HG03342 (cell line): ENCODE data around the gene CACTIN.

ENCODE experiments used
- ATAC-seq: cut with Tn5 transposase; IDR thresholded peaks from one replicate; pipeline ENCODE4 v1.9.1; 2021; ENCODE audit warnings: mild to moderate bottlenecking, moderate library complexity; ENCODE audit not compliant: unreplicated experiment

CACTIN gene

DNA sequence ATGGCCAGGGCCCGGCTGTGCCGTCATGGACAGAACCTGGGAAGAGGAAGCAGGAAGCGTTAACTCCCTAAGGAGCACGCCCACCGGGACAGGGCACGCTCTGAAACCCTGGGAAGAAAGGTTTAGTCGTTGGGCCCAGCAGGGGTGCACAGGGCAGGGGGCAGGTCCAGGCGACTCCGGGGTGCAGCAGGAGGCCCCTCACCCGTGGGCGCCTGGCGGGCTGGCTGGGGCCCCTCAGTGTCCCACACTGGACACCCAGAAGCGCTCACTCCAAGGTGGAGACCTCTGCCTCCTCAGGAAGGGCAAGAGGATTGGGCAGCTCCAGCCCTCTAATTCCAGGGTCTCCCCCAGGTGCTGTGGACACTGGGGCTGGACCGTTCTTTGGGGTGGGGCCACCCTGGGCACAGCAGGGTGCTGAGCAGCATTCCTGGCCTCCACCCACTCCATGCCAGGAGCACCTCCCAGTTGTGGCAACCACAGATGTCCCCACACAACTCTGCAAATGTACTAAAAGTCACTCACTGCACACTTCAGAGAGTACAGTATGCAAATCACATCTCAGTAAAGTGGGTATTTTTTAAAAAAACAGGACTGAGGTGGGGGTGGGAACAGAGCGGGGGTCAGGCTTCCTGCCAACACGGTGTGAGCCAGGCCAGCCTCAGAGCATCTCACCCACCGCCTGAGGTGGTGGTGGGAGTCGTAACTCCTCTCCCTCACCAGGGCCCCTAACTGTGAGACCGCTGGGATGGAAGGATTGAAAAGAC, 38.5 kb upstream of the CACTIN start:
- ATAC-seq, result no peak

DNA sequence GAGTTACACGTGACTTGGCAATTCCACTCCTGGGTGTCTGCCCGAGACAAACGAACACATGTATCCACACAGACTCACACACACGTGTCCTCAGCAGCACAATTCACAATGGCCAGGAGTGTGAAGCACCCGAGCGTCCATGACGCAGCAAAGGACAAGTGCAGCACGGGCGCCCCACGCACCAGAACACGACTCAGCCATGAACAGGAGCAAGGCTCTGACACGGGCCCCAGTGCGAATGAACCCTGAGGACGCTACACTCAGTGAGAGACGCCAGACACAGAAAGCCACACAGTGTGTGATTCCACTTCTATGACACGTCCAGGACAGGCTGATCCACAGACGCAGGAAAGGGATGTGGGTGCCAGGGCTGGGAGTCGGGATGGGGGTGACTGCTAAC, 37.2 kb upstream of the CACTIN start:
- no peak for ATAC-seq

DNA sequence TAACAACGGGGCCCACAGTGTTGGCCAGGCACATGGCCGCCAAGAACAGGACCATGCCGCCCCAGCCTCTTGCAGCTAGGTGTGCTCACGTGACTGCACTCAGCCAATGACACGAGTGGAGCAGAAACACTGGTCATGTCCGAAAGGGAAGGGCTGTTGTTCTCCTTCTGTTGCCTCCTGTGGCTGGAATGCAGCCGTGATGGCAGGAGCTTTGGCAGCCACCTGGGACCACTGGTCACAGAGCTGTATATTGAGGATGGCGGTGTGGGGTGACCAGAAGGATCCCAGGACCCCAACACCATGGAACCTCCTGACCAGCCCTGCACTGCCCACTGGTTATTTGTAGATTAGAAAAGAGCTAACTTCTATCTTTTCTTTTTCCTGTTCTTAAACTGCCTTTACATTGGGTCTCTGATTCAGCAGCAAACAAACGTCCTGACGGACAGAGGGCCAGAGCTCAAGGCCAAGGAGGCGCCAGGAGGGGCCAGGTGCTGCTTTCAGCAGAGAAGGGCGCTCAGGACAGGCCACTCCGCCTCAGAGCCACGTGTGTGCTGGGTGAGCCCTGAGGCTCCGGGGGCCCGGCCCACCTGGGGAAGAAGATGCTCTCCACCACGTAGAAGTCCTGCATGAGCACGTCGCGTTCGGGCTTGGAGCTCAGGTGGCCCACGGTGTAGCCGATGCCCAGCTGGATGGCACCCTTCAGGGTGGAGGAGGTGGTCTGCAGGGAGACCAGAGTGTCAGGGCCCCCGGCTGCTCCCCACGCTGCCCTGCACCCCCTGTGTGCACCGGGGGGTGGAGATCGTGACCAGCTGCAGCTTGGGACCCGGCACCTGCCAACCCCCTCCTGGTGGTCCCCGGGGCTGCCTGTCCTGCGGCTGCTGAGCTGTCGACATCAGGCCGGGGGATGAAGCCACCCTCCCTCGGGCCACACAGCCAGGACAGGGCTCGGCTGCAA, 35.0 kb upstream of the CACTIN start:
- ATAC-seq, result no peak

DNA sequence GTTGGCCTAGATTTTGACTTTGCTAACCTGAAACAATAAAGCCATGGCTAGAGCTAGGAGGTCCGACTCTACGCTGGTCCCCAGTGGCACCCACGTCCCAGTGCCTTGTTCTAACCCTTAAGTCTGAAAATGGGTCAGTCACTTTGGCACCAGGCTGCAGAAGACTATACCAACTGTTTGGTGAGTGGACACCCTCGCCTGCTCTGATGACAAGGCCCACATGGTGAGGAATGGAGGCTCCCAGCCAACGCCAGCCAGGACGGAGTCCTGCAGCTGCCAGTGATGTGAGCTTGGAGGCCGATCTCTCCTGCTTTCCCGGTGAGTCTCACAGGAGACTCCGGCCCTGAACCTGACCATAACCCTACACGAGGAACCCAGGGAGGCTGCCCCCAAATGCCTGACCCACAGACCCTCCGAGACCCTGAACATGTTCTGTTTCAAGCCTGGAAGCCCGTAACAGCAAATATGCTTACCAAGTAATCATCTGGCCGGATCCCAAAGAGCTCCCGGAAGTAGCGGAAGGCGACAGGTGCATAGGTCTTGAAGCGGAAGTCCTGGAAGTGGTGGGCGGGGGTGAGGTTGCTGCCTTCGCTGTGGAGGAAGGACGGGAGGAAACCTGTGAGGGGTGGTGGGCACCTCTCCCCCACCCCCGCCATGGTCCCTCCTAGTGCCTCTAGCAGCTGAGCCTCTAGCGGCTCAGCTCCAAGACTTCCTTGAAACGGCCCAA, 34.1 kb upstream of the CACTIN start:
- no peak for ATAC-seq

DNA sequence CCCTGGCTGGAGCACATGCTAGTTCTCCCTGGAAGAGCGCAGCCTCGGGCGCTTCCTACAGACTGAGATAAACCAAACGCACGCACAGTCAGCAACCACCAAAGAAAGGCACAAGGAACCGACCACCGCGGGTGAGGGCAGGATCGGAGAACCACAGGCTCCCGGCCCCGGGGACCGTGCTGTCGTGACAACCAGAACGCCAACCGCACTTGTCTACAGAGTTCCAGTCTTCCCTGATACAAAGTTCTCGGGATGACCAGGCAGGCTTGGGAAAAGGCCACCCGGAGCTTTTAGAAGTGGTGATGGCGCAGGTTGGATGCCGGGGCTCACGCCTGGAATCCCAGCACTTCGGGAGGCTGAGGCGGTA, 33.1 kb upstream of the CACTIN start:
- no peak for ATAC-seq

DNA sequence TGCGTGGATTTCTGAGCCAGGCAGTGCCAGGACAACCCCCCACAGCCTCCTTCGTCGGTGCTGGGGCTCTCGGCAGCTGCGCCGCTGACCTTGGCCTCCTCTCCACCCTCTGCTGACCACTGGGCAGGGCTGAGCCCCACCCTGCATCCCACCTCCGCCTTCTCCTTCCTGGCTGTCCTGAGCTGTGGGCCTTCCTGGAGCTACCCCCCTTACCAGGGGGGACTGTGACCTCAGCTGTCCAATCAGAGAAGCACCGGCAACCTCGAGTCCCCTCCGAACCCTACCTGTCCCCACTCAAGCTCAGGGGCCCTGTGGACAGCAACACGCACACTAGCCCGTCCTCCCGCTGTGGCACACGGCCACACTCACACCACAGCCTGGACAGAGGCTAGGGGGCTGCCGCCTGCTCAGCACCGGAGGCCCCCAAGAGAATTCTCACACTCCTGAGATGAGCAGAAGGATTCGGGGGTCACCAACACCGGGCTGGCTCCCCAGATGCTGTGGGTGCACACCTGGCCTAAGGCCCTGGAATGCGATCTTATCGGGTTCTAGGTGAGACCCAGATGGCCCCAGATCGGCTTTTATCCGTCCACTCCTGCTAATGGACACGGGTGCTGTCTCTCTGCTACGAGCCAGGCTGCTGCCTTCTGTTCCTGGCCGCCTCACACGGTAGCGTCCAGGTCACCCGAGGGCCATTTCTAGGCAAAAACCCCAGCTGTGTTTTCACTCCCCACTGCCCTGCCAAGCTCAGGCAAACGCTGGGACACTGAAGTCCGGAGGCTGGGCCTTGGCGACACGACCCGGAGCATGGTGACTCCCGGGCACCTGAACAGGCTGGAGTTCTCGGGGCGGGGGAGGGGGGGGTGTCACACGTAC, 32.5 kb upstream of the CACTIN start:
- no peak for ATAC-seq

DNA sequence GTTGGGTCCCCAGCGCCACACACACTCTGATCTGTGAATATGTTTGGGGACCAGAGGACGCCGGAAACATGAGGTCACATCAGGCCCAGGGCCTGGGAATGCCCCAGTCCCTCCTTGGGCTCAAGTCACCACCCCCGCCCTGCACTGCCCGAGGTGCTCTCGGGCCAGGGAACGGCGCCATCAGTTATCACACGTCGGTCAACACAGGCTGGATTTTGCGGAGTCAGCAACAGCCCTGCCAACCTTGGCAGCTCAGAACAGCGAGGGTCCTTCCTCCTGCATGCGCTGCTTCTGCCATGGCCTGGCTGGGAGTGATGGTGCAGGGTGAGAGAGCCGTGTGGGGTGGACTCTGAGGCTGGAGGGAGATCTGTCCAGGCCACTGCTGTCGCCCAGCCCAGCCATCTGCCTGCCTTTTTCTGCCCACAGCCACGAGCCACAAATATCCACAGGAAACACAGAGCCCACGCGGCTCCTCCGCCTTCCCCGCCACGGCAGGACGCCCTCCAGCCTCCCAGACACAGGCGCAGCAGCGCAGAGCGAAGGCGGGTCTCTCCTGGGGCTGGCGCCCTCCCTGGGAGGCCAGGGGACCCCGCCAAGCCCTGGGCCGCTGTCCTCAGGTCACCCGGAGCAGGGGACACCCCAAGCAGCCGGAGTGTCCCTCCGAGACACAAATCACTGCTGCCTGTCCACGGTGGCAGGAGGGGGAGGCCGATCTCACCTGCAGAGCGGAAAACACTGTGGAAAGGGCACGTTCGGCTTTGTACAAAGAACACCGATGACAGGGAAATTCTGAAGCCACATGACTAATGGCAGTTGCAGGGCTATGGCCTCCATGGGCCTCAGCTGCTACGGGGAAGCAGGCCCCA, 31.6 kb upstream of the CACTIN start:
- no peak for ATAC-seq

DNA sequence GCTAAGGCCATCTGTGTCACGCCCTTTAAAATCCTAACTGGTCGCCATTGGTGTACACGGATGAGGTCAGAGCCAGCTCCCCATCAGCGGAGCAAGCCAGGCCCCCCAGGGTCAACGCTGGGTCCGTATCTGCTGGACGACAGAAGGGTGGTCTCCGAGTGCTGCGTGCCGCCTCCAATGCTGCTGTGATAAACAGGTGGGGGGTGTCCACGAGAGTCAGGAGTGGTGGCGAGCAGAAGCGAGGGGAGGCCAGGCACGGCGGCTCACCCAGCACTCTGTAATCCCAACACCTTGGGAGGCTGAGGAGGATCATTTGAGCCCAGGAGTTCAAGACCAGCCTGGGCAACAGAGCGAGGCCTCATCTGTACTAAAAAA, 30.8 kb upstream of the CACTIN start:
- ATAC-seq, result no peak

DNA sequence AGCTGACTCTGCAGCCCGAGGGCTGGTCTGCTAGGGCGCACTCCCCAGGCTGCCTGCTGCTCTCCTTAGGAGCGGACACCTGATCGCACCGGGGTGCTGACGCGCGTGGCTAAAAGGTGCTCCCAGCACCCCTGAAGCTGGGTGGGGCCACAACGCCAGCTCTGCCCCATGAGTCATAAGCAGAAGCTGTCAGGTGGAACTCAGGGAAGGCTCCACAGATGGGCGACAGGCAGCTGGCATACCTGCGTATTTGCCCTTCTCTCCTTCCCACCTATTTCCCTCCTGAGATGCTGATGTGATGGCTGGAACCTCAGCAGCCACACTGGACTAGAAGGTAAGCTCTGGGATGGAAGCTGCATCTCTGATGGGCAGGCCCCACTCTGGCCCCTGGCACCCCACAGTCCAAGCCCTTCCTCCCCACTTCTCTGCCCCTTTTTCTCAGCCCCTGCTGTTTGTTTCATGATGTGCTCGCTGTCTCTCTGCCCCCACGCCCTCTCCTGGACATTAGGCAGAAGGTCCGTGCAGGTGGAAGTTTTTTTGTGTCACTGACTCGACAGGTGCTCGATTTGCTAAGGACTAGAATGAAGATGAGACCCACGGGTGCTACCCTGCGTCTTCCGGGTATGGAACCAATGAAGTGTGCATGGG, 30.3 kb upstream of the CACTIN start:
- ATAC-seq, result no peak

DNA sequence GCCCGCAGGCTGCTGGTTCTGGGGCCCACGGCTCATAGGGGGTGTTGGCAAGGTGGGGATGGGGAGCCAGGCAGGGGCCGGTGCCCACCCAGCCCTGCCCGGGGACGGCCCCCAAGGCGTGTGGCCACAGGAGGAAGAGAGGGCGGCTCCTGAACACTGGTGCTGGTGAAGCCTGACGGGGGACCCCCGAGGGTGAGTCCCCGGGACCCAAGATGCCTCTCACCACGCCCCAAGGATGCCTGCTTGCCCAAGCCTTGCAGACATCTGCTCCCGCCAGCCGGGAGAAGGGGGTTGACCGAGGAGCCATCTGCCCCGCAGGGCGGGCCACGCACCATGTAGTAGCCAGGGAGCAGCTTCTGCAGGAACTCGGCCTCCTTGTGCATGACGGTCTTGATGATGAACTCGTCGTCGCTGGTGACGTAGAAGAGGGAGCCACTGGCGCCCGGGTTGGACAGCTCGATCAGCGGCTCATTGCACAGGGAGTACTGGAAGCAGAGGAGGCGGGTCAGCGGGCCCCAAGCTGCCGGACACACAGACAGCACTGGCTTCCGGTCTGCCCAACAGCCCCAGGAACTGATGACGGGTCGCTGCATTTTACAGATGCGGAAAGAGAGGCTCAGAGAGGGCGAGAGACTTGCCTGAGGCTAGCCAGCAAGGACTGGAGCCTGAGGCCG, 29.6 kb upstream of the CACTIN start:
- no peak for ATAC-seq

DNA sequence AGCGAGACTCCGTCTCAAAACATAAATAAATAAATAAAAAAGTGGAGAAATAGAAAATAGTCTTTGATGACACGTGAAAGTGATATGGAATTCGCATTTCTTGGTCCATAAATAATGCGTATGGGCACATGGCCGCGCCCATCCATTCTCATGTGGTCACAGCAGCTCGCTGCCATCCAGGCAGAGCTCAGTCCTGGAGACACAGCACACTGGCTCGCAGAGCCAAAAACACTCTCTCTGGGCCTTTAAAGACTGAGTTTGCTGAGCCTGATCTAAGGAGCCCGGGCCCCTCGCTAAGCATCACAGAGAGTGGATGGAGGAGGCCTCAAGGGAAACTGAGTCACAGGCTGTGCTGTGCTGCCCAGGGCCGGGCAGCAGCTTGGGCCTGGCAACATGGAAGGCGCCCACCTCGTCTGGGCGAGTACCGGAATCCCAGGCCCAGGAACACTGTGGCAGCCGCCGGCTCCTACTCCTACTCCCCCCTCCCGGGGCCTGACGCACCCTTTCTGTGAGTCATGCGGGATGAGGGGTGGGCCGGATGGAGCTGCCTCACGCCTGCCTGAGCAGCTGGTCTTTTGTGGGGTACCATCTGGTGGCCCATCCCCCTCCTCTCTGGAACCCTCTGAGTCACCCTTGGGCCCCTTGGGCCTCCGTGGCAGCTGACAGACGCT, 28.9 kb upstream of the CACTIN start:
- no peak for ATAC-seq

DNA sequence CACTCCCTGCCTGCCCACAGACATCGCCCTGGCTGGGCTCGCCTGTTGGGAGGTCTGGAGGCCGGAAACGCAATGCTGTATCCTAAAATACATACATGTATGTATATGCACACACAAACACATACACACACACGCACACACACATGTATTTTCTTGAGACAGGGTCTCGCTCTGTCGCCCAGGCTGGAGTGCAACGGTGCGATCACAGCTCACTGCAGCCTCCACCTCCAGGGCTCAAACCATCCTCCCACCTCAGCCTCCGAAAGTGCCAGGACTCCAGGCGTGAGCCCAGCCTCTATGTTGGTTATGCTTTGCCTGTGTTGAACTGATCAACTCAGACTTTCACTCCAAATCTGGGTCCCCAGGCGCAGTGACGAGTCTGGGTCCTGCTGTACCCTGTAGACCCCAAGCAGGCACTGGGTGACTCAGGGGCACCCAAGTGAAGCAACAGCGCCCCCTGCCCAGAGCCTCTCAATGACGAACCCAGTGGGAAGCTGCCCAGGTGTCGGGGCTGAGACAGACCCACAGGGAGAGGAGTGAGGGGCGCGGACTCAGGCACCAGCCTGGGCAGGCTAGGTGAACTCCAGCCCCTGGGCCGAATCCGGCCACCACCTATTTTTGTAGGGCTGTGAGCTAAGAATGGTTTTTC, 27.4 kb upstream of the CACTIN start:
- ATAC-seq, result no peak

DNA sequence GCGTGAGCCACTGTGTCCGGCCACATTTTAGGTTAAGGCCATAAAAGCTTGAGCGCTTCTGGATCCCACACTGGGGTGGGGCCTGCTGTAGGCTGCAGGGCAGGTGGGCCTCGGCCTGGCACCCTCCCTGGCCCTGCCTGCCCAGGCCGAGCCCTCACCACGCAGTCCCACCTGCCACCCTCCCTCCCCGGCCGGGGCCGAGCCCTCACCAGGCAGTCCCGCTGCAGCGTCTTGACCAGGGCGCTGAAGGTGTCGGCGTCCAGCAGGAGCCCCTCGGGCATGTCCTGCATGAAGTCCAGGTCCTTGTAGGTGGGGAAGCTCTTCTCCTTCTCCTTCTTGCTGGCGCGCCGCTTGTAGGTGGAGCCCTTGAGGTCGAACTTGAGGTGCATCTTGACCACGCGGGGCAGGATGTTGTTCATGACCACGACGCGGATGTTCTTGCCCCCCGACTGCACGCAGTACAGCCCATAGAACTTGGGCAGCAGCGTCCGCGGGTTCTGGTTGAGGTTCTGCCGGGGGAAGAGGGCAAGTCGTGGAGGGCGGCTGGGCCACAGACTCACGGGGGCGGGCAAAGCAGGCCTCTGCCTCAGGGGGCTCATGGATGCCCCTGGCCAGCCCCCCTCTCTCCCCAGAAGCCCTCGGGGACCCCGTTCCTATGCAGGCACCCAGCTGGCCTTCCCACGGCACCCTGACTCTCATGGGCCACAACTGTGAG, 26.6 kb upstream of the CACTIN start:
- ATAC-seq, result no peak

DNA sequence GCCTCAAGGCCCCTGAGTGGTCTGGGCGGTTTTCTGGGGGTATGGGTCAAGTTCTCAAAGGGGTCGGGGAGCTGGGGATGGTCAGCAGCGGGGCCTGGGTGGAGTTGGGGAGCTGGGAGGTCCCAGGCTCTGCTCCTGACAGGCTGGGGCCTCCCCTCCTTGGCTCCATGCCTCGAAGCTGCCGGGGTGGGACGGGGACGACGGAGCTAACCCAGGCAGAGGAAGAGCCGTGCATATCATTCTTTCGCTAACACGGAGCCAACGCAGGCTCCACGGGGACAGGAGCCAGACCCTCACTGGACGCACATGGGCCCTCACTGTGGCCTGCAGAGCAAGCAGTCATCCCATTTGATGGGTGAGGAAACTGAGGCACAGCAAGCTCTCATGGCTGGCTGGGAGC, 25.8 kb upstream of the CACTIN start:
- ATAC-seq, result no peak

DNA sequence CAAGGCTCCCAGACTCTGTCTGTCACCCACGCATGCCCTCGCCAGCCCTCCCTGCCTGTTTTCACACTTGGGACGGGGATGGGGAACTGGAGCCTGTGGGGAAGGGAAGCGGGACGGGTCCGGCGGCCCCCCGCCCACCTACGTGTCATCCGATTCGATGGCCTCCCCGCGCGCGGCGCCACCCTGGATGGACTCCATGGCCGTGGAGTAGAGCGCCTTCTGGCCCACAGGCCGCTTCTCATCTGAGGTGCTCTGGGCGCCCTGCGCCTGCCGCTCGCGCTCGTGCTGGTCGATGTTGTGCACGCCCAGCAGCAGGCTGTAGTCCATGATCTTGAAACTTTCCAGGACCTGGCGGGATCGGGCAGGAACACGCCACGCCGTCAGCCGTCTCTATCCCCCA, 25.1 kb upstream of the CACTIN start:
- ATAC-seq, result no peak

DNA sequence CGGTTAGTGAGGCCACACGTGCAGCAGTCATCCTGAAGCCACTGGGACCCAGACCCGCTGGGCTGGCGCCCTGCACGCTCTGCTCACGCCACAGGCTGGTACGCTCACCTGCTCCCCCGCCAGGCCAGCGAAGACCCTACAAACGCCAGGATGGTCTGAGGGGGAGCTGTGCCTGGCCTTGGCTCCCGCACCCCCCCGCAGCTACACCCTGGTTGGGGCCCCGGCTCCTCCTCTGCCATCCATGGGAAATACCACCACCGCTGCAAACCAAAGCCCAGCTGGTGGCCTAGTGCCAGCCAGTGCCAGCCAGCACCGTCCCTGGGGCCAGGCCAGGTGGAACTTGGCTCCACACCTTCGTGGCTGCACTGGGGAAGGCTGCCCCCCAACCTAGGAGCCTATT, 23.3 kb upstream of the CACTIN start:
- ATAC-seq, result no peak
